ENCODE measurements around the gene NAGPA. TPM values are rescaled to one million over a fixed set of nuclear protein-coding genes. Genes with fewer than 3 reads are reported as not detected.

The NAGPA gene
- total and polyA plus RNA-seq, 8 donors, result 7.7 to 21.0 (median 9.2) TPM

- Histone ChIP-seq H3K4me1 (no peaks in the 10 kb centered on the region), H3K27ac (no peak overlapping the region), H3K9me3 (no peaks in the 10 kb centered on the region), H3K4me3 (no peak overlapping the region), H3K36me3 (no peaks in the 10 kb centered on the region), H3K27me3 (peaks cover 9 to 38% of the 10 kb centered on the region in 2 donors)
- TF ChIP-seq CTCF (IDR thresholded peaks at IDR 0.05), result no peak
- intact Hi-C loops (cut with DNase I), result no loop called here
- ATAC-seq (no peak), DNase-seq (peak in 1 of 4 donors; percentile 11)
These were observed 51.5 kb downstream of the NAGPA start for GRCh38 chr16:4982056-4982867.

- ATAC-seq (no peak), DNase-seq (peak in 1 of 4 donors; percentile 43)
- H3K27ac ChIP-seq, result no peak overlapping the region
- no peaks in the 10 kb centered on the region for H3K9me3 ChIP-seq
- H3K27me3 ChIP-seq, result peaks cover under 1 to 30% of the 10 kb centered on the region in 2 donors
- intact Hi-C loops (cut with DNase I), result no loop called here
- TF ChIP-seq CTCF (IDR thresholded peaks at IDR 0.05), result no peak
- no peaks in the 10 kb centered on the region for H3K4me1 ChIP-seq
- H3K36me3 ChIP-seq, result no peaks in the 10 kb centered on the region
- H3K4me3 ChIP-seq, result no peak overlapping the region
These were observed 52.3 kb downstream of the NAGPA start for GRCh38 chr16:4981473-4981872.

GRCh38 chr16:4980691-4981090 is 53.0 kb downstream of the NAGPA start:
- intact Hi-C loops (cut with DNase I), result no loop called here
- Histone ChIP-seq H3K4me3 (no peak overlapping the region), H3K9me3 (no peaks in the 10 kb centered on the region), H3K27me3 (peaks cover 0 to 23% of the 10 kb centered on the region in 2 donors), H3K36me3 (no peaks in the 10 kb centered on the region), H3K27ac (no peak overlapping the region), H3K4me1 (no peaks in the 10 kb centered on the region)
- ATAC-seq (no peak), DNase-seq (no peak)
- TF ChIP-seq CTCF (IDR thresholded peaks at IDR 0.05), result no peak

- Histone ChIP-seq H3K27ac (no peak overlapping the region), H3K36me3 (no peaks in the 10 kb centered on the region), H3K27me3 (peaks cover 0 to 20% of the 10 kb centered on the region in 2 donors), H3K4me3 (no peak overlapping the region), H3K4me1 (no peaks in the 10 kb centered on the region), H3K9me3 (no peaks in the 10 kb centered on the region)
- DNase-seq (peak in 1 of 4 donors; percentile 34), ATAC-seq (no peak)
- TF ChIP-seq CTCF (IDR thresholded peaks at IDR 0.05), result no peak
- intact Hi-C loops (cut with DNase I), result no loop called here
These were observed 53.7 kb downstream of the NAGPA start for GRCh38 chr16:4979736-4980660.

GRCh38 chr16:4979164-4979563 is 54.6 kb downstream of the NAGPA start:
- intact Hi-C loops (cut with DNase I), result no loop called here
- no peak for TF ChIP-seq CTCF (IDR thresholded peaks at IDR 0.05)
- ATAC-seq (no peak), DNase-seq (no peak)
- Histone ChIP-seq H3K36me3 (no peaks in the 10 kb centered on the region), H3K4me1 (no peaks in the 10 kb centered on the region), H3K27ac (no peak overlapping the region), H3K4me3 (no peak overlapping the region), H3K9me3 (no peaks in the 10 kb centered on the region), H3K27me3 (peaks cover 0 to 20% of the 10 kb centered on the region in 2 donors)
